Testis (tissue), 2 donors: Measurements from ENCODE around the gene VSX1.

Experiments
- CTCF ChIP-seq, 3 experiments: fragments of 450-650 bp in 2 of 3; fragments of 200-600 bp in 1 of 3; sonication (generic) in 1 of 3; IDR thresholded peaks; one replicate each; pipeline ENCODE4 v1.5.1; 2016 to 2019; ENCODE audit warnings: antibody characterized with exemption in 3 of 3, mild to moderate bottlenecking in 2 of 3, moderate library complexity in 1 of 3
- POLR2A ChIP-seq: fragments of 450-650 bp; IDR thresholded peaks from one replicate; pipeline ENCODE4 v1.6.1; 2017; ENCODE audit warnings: antibody characterized with exemption, mild to moderate bottlenecking, moderate library complexity

GRCh38 chr20:25059866-25060465, 22.0 kb downstream of the VSX1 start:
- TF ChIP-seq POLR2A (no peak), CTCF (IDR thresholded peaks at IDR 0.05) (no peak)
